HuH-7.5 (cell line): ENCODE results near the gene TUT4.
"Not testable (repeated sequence)": the region's sequence is repeated elsewhere in the genome, so short reads cannot be mapped to it uniquely, and the experiment has no call there.

Experiments
- DNase-seq: peaks from one replicate; pipeline ENCODE4 v3.0.0; 2011; ENCODE audit warnings: low spot score

Gene TUT4, protein sequence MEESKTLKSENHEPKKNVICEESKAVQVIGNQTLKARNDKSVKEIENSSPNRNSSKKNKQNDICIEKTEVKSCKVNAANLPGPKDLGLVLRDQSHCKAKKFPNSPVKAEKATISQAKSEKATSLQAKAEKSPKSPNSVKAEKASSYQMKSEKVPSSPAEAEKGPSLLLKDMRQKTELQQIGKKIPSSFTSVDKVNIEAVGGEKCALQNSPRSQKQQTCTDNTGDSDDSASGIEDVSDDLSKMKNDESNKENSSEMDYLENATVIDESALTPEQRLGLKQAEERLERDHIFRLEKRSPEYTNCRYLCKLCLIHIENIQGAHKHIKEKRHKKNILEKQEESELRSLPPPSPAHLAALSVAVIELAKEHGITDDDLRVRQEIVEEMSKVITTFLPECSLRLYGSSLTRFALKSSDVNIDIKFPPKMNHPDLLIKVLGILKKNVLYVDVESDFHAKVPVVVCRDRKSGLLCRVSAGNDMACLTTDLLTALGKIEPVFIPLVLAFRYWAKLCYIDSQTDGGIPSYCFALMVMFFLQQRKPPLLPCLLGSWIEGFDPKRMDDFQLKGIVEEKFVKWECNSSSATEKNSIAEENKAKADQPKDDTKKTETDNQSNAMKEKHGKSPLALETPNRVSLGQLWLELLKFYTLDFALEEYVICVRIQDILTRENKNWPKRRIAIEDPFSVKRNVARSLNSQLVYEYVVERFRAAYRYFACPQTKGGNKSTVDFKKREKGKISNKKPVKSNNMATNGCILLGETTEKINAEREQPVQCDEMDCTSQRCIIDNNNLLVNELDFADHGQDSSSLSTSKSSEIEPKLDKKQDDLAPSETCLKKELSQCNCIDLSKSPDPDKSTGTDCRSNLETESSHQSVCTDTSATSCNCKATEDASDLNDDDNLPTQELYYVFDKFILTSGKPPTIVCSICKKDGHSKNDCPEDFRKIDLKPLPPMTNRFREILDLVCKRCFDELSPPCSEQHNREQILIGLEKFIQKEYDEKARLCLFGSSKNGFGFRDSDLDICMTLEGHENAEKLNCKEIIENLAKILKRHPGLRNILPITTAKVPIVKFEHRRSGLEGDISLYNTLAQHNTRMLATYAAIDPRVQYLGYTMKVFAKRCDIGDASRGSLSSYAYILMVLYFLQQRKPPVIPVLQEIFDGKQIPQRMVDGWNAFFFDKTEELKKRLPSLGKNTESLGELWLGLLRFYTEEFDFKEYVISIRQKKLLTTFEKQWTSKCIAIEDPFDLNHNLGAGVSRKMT (N-terminal part only)

GRCh38 chr1:52552505-52553361 lies at the start of gene TUT4:
TUT4 (minus strand) TSS chr1:52553092; CDS start chr1:52526280, 26,812 bp downstream.
- peak; percentile 25 for DNase-seq

DNA sequence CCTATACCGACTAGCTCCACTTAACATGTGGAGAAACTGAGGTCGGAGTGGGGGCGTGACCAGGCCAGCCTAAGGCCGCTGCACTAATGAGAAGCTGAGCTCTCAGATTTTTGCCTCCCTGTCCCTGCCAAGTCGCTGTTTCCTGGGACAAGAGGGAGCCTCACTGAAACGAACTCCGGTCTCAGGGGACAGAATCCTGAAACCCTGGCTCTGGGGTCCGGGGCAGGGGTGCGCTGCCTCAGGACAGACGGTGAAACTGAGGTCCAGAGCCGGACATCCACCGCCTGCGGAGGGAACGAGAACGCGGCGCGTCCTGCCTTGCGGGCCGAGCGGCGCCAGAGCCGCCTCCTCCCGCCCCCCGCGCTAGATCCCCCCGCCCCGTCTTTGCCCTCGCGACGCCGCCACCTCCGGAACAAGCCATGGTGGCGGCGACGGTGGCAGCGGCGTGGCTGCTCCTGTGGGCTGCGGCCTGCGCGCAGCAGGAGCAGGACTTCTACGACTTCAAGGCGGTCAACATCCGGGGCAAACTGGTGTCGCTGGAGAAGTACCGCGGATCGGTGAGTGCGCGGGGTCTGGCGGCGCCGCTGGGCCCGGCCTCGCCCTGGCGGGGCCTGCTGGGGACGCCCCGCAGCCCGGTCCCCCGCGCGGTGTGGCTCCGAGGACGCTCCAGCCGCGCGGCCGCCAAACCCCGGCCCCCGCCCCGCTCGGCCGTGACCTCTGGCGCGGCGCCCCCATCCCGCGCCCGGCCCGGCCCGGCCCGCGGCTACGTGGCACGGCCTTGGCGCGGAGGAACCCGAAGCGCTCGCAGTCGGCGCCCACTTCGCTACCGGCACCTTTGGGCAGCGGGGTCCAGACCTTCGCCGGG lies 49.3 kb upstream of the TUT4 start, which contains the start of gene GPX7:
Gene GPX7, plus strand, starts transcription at position 381 of the 865 bp plus-strand sequence. Its CDS starts 39 bp downstream, at position 420.
- DNase-seq = peak; percentile 40

- no peak for DNase-seq
Measured at GRCh38 chr1:52601519-52601918, 48.6 kb upstream of the TUT4 start.

- no peak for DNase-seq
Measured at GRCh38 chr1:52600533-52601179, 47.8 kb upstream of the TUT4 start.

DNA sequence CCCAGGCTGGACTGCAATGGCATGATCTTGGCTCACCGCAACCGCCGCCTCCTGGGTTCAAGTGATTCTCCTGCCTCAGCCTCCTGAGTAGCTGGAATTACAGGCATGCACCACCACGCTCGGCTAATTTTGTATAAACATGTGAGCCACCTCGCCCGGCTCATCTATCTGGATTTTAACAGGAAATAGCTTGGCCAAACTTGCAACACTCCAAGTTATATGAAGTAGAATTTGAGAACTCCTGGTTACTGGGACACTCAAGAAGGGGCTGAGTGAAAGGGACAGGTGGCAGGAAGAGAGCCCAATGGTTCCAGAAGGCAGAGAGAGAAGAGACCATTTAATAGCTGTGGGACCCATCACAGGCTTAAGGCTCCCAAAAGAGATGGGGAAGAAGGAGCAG lies 46.3 kb upstream of the TUT4 start:
- no peak for DNase-seq

- no peak for DNase-seq
Measured at GRCh38 chr1:52598729-52599128, 45.8 kb upstream of the TUT4 start.

- DNase-seq = no peak
Measured at GRCh38 chr1:52597912-52598311, 45.0 kb upstream of the TUT4 start.

DNA sequence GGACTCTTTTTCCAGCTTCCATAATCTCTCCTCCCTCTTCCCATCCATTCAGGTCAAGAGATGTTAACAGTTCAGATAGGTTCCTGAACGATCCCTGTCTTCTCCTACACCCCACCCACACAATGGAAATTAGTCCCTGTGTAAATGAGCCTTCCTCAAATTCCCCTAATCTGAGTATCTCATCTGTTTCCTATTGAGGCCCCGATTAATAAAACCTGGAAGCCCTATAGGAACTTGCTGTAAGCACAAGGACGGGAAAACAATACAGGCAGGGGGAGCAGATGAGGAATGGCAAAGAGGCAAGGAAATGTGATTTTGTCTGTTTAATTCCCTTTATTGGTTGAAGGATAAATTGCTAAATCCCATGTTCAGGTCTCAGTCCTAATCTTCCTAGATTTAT lies 42.2 kb upstream of the TUT4 start:
- no peak for DNase-seq

DNA sequence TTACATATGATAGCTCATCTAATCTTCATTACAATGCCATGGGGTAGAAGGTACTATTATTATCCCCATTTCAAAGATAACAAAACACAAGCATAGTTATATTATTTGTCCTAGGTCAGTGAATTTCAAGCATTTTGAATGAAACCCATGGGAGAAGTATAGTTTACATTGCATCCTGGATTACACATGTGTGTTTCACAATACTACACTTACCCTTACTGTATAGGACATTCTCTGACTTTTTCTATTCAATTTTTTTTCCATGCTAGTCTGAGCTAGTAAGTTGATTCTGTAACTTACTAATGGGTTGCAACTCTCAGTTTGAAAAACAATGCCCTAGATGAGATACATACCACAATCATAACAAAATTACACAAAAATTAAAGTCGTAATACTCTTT lies 40.6 kb upstream of the TUT4 start:
- no peak for DNase-seq

- no peak for DNase-seq
Measured at GRCh38 chr1:52592637-52593323, 39.9 kb upstream of the TUT4 start.

DNA sequence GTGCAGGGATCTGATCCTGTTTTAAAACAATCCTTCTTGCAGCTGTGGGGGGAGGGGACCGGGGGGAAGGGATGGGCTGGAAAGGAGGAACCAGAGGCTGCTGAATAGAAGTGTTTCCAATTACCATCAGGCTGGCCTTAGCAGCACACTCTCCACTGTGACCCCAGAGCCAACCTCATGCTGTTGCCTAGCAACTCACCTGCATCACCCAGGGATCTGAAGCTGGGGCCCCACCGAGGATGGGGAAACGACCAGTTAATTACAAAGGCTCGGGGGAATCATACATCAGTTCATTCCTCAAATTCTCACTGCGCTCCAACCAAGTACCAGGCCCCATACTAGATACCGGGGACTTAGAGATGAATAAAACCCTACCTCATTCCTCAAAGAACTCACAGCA lies 37.4 kb upstream of the TUT4 start:
- DNase-seq = no peak

GRCh38 chr1:52588535-52588934 lies 35.6 kb upstream of the TUT4 start:
- no peak for DNase-seq

DNA sequence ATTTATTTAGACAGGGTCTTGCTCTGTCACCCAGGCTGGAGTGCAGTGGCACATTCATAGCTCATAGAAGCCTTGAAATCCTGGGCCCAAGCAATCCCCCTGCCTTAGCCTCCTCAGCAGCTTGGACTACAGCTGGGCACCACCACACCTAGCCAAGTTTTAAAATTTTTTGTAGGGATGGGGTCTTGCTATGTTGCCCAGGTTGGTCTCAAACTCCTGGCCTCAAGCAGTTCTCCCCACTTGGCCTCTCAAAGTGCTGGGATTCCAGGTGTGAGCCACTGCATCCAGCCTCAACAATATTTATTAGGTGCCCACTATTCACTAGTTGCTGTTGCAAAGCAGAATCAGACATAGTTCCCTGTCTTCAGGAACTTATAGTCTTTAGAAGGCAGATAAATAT lies 35.1 kb upstream of the TUT4 start:
- no peak for DNase-seq

GRCh38 chr1:52585474-52585873 lies 32.6 kb upstream of the TUT4 start:
- DNase-seq = no peak

DNA sequence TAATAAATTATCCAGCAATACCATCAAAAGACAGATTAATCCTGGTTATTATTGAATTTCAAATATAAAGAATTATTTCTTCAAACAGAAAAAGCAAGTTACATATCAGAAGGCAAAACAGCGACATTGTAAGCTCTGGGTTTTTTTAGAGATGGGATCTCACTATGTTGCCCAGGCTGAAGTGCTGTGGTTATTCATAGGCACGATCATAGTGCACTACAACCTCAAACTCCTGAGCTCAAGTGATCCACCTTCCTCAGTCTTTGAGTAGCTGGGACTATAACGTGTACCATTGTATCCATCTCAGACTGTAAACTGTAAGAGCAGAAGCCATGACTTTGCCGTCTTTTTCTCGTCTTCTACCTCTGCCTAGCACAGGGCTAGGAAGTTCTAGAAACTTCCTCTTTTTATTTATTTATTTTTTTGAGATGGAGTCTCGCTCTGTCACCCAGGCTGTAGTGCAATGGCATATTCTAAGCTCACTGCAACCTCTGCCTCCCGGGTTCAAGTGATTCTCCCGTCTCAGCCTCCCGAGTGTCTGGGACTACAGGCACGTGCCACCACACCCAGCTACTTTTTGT lies 29.3 kb upstream of the TUT4 start:
- DNase-seq = no peak

GRCh38 chr1:52580283-52580682 lies 27.4 kb upstream of the TUT4 start:
- DNase-seq = no peak

GRCh38 chr1:52579415-52579814 lies 26.5 kb upstream of the TUT4 start:
- no peak for DNase-seq

GRCh38 chr1:52578066-52578465 lies 25.2 kb upstream of the TUT4 start:
- DNase-seq = not testable (repeated sequence)

- no peak for DNase-seq
Measured at GRCh38 chr1:52576074-52576473, 23.2 kb upstream of the TUT4 start.
